Measurements from ENCODE around the gene APOA1.

The APOA1 gene

GRCh38 chr11:116849060-116849459 lies 11.6 kb upstream of the APOA1 start:
- Histone ChIP-seq H3K27ac (ENCODE audit: low read depth, low read length) (no peak overlapping the region), H3K4me3 (ENCODE audit: low read depth in 1 of 2, low read length in 2 of 2) (no peak overlapping the region), H3K9ac (ENCODE audit: low read depth in 1 of 2, low read length in 2 of 2) (no peak overlapping the region), H3K36me3 (ENCODE audit: control insufficient read depth in 1 of 2, insufficient read depth in 2 of 2, low read length in 2 of 2) (peaks cover 15 to 46% of the 10 kb centered on the region in 2 donors), H3K9me3 (ENCODE audit: control insufficient read depth in 1 of 2, low read length in 2 of 2) (no peaks in the 10 kb centered on the region), H3K27me3 (ENCODE audit: control insufficient read depth in 1 of 2, insufficient read depth in 2 of 2, low read length in 2 of 2) (no peaks in the 10 kb centered on the region), H3K4me1 (ENCODE audit: control insufficient read depth in 1 of 2, insufficient read depth in 2 of 2, low read length in 2 of 2) (peaks cover 21 to 31% of the 10 kb centered on the region in 2 donors)

- no peak overlapping the region for H3K4me3 ChIP-seq (ENCODE audit: low read depth in 1 of 2, low read length in 2 of 2)
These were observed 10.2 kb upstream of the APOA1 start for GRCh38 chr11:116847612-116848011.

DNA sequence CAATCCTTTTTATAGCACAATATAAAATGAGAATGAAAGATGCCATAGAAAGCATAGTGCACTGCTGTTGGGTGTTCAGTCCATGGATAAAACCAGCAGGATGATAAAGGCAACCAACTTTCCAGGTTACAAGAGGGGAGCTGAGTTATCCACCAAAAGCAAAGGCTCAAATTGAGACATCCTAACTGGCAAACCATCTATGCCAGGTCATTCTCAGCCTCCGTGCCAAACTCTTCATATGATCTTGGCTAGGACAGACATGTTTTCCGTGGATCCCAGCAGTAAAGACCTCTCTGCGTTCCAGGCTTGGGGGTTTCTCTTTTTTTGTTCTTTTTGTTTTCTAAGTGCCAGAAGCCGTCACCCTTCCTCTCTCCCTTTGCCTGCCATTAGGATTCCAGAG lies 7.3 kb upstream of the APOA1 start:
- Histone ChIP-seq H3K9ac (ENCODE audit: low read depth in 1 of 2, low read length in 2 of 2) (no peak overlapping the region), H3K36me3 (ENCODE audit: control insufficient read depth in 1 of 2, insufficient read depth in 2 of 2, low read length in 2 of 2) (peaks cover 22 to 54% of the 10 kb centered on the region in 2 donors), H3K9me3 (ENCODE audit: control insufficient read depth in 1 of 2, low read length in 2 of 2) (no peaks in the 10 kb centered on the region), H3K27ac (ENCODE audit: low read depth, low read length) (no peak overlapping the region), H3K4me3 (ENCODE audit: low read depth in 1 of 2, low read length in 2 of 2) (no peak overlapping the region), H3K27me3 (ENCODE audit: control insufficient read depth in 1 of 2, insufficient read depth in 2 of 2, low read length in 2 of 2) (no peaks in the 10 kb centered on the region), H3K4me1 (ENCODE audit: control insufficient read depth in 1 of 2, insufficient read depth in 2 of 2, low read length in 2 of 2) (peaks cover 11 to 28% of the 10 kb centered on the region in 2 donors)

More at GRCh38 chr11:116847612-116848011, 10.2 kb upstream of the APOA1 start:
- Histone ChIP-seq H3K27ac (ENCODE audit: low read depth, low read length) (no peak overlapping the region), H3K9ac (ENCODE audit: low read depth in 1 of 2, low read length in 2 of 2) (no peak overlapping the region), H3K27me3 (ENCODE audit: control insufficient read depth in 1 of 2, insufficient read depth in 2 of 2, low read length in 2 of 2) (no peaks in the 10 kb centered on the region), H3K9me3 (ENCODE audit: control insufficient read depth in 1 of 2, low read length in 2 of 2) (no peaks in the 10 kb centered on the region), H3K36me3 (ENCODE audit: control insufficient read depth in 1 of 2, insufficient read depth in 2 of 2, low read length in 2 of 2) (peaks cover 22 to 54% of the 10 kb centered on the region in 2 donors), H3K4me1 (ENCODE audit: control insufficient read depth in 1 of 2, insufficient read depth in 2 of 2, low read length in 2 of 2) (peaks cover 12 to 28% of the 10 kb centered on the region in 2 donors)

- Histone ChIP-seq H3K9ac (ENCODE audit: low read depth in 1 of 2, low read length in 2 of 2) (no peak overlapping the region), H3K4me3 (ENCODE audit: low read depth in 1 of 2, low read length in 2 of 2) (no peak overlapping the region), H3K4me1 (ENCODE audit: control insufficient read depth in 1 of 2, insufficient read depth in 2 of 2, low read length in 2 of 2) (peaks cover 19 to 31% of the 10 kb centered on the region in 2 donors), H3K9me3 (ENCODE audit: control insufficient read depth in 1 of 2, low read length in 2 of 2) (no peaks in the 10 kb centered on the region), H3K36me3 (ENCODE audit: control insufficient read depth in 1 of 2, insufficient read depth in 2 of 2, low read length in 2 of 2) (peaks cover 22 to 46% of the 10 kb centered on the region in 2 donors), H3K27ac (ENCODE audit: low read depth, low read length) (no peak overlapping the region), H3K27me3 (ENCODE audit: control insufficient read depth in 1 of 2, insufficient read depth in 2 of 2, low read length in 2 of 2) (no peaks in the 10 kb centered on the region)
These were observed 6.2 kb upstream of the APOA1 start for GRCh38 chr11:116843661-116844060.

- H3K9ac ChIP-seq (ENCODE audit: low read depth in 1 of 2, low read length in 2 of 2) = peak overlapping the region in 1 of 2 donors; percentile 16
- H3K9me3 ChIP-seq (ENCODE audit: control insufficient read depth in 1 of 2, low read length in 2 of 2) = no peaks in the 10 kb centered on the region
- no peak overlapping the region for H3K4me3 ChIP-seq (ENCODE audit: low read depth in 1 of 2, low read length in 2 of 2)
- no peaks in the 10 kb centered on the region for H3K27me3 ChIP-seq (ENCODE audit: control insufficient read depth in 1 of 2, insufficient read depth in 2 of 2, low read length in 2 of 2)
- H3K36me3 ChIP-seq (ENCODE audit: control insufficient read depth in 1 of 2, insufficient read depth in 2 of 2, low read length in 2 of 2) = peaks cover 22 to 41% of the 10 kb centered on the region in 2 donors
- no peak overlapping the region for H3K27ac ChIP-seq (ENCODE audit: low read depth, low read length)
- peaks cover 19 to 31% of the 10 kb centered on the region in 2 donors for H3K4me1 ChIP-seq (ENCODE audit: control insufficient read depth in 1 of 2, insufficient read depth in 2 of 2, low read length in 2 of 2)
These were observed 5.5 kb upstream of the APOA1 start for GRCh38 chr11:116842909-116843308.

GRCh38 chr11:116842117-116842516 lies 4.7 kb upstream of the APOA1 start:
- no peaks in the 10 kb centered on the region for H3K27me3 ChIP-seq (ENCODE audit: control insufficient read depth in 1 of 2, insufficient read depth in 2 of 2, low read length in 2 of 2)
- H3K4me3 ChIP-seq (ENCODE audit: low read depth in 1 of 2, low read length in 2 of 2) = no peak overlapping the region
- H3K4me1 ChIP-seq (ENCODE audit: control insufficient read depth in 1 of 2, insufficient read depth in 2 of 2, low read length in 2 of 2) = peaks cover 24 to 34% of the 10 kb centered on the region in 2 donors
- no peaks in the 10 kb centered on the region for H3K9me3 ChIP-seq (ENCODE audit: control insufficient read depth in 1 of 2, low read length in 2 of 2)
- H3K9ac ChIP-seq (ENCODE audit: low read depth in 1 of 2, low read length in 2 of 2) = no peak overlapping the region
- peaks cover 22 to 34% of the 10 kb centered on the region in 2 donors for H3K36me3 ChIP-seq (ENCODE audit: control insufficient read depth in 1 of 2, insufficient read depth in 2 of 2, low read length in 2 of 2)
- H3K27ac ChIP-seq (ENCODE audit: low read depth, low read length) = no peak overlapping the region

GRCh38 chr11:116840746-116841296 lies 3.4 kb upstream of the APOA1 start:
- Histone ChIP-seq H3K4me1 (ENCODE audit: control insufficient read depth in 1 of 2, insufficient read depth in 2 of 2, low read length in 2 of 2) (peaks cover 33 to 47% of the 10 kb centered on the region in 2 donors), H3K9ac (ENCODE audit: low read depth in 1 of 2, low read length in 2 of 2) (no peak overlapping the region), H3K9me3 (ENCODE audit: control insufficient read depth in 1 of 2, low read length in 2 of 2) (no peaks in the 10 kb centered on the region), H3K4me3 (ENCODE audit: low read depth in 1 of 2, low read length in 2 of 2) (no peak overlapping the region), H3K36me3 (ENCODE audit: control insufficient read depth in 1 of 2, insufficient read depth in 2 of 2, low read length in 2 of 2) (peaks cover 11 to 21% of the 10 kb centered on the region in 2 donors), H3K27ac (ENCODE audit: low read depth, low read length) (no peak overlapping the region), H3K27me3 (ENCODE audit: control insufficient read depth in 1 of 2, insufficient read depth in 2 of 2, low read length in 2 of 2) (no peaks in the 10 kb centered on the region)

DNA sequence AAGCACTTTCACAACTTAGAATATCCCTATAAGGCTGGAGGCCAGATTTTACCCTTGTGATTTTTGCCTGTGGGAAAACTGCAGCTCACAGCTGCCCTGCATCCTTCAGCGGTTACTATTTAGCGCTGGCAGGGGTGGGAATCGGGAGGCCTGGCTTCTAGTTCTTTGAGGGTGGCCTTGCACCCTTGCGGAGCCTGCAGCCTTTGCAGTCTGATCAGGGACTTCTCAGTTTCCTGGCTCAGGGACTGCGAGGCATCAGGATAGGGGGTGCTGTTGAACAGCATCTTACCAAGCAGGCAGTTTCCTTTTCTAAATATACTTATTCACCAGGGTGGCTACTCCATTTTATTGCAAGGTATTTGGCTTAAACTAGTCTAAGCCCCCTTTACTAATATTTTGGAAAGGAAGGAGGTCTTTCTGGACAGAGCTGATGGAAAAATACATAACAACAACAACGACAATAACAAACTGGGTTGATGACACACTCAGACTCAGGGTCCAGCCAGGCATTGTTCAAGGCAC lies 2.9 kb upstream of the APOA1 start:
- Histone ChIP-seq H3K4me3 (ENCODE audit: low read depth in 1 of 2, low read length in 2 of 2) (no peak overlapping the region), H3K27me3 (ENCODE audit: control insufficient read depth in 1 of 2, insufficient read depth in 2 of 2, low read length in 2 of 2) (no peaks in the 10 kb centered on the region), H3K36me3 (ENCODE audit: control insufficient read depth in 1 of 2, insufficient read depth in 2 of 2, low read length in 2 of 2) (peaks cover 11 to 15% of the 10 kb centered on the region in 2 donors), H3K27ac (ENCODE audit: low read depth, low read length) (no peak overlapping the region), H3K9me3 (ENCODE audit: control insufficient read depth in 1 of 2, low read length in 2 of 2) (no peaks in the 10 kb centered on the region), H3K4me1 (ENCODE audit: control insufficient read depth in 1 of 2, insufficient read depth in 2 of 2, low read length in 2 of 2) (peaks cover 35 to 49% of the 10 kb centered on the region in 2 donors), H3K9ac (ENCODE audit: low read depth in 1 of 2, low read length in 2 of 2) (no peak overlapping the region)

- Histone ChIP-seq H3K4me1 (ENCODE audit: control insufficient read depth in 1 of 2, insufficient read depth in 2 of 2, low read length in 2 of 2) (peaks cover 35 to 46% of the 10 kb centered on the region in 2 donors), H3K36me3 (ENCODE audit: control insufficient read depth in 1 of 2, insufficient read depth in 2 of 2, low read length in 2 of 2) (peaks cover 2 to 3% of the 10 kb centered on the region in 2 donors), H3K27ac (ENCODE audit: low read depth, low read length) (no peak overlapping the region), H3K4me3 (ENCODE audit: low read depth in 1 of 2, low read length in 2 of 2) (no peak overlapping the region), H3K9me3 (ENCODE audit: control insufficient read depth in 1 of 2, low read length in 2 of 2) (no peaks in the 10 kb centered on the region), H3K27me3 (ENCODE audit: control insufficient read depth in 1 of 2, insufficient read depth in 2 of 2, low read length in 2 of 2) (no peaks in the 10 kb centered on the region), H3K9ac (ENCODE audit: low read depth in 1 of 2, low read length in 2 of 2) (no peak overlapping the region)
These were observed 1.1 kb upstream of the APOA1 start for GRCh38 chr11:116838321-116839084.

DNA sequence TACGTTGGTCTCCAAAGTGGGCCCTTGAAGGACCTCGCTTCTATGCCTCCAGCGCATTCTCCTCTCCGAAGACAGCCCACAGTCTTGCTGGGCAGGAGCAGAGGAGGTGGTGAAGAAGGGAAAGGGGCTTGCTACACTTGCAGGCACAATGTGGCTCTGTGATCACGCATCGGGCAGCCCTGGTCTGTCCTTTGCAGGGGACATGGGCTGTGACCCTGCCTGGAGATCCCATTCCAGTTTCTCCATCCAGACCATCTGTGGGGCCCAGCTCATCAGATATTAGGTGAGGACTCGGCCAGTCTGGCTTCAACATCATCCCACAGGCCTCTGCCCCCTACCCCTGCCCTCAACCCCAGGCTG lies 810 bp downstream of the APOA1 start:
- H3K27me3 ChIP-seq (ENCODE audit: control insufficient read depth in 1 of 2, insufficient read depth in 2 of 2, low read length in 2 of 2) = no peaks in the 10 kb centered on the region
- H3K4me1 ChIP-seq (ENCODE audit: control insufficient read depth in 1 of 2, insufficient read depth in 2 of 2, low read length in 2 of 2) = peaks cover 42 to 48% of the 10 kb centered on the region in 2 donors
- H3K4me3 ChIP-seq (ENCODE audit: low read depth in 1 of 2, low read length in 2 of 2) = peak overlapping the region; percentile 51 to 54
- H3K27ac ChIP-seq (ENCODE audit: low read depth, low read length) = no peak overlapping the region
- H3K9ac ChIP-seq (ENCODE audit: low read depth in 1 of 2, low read length in 2 of 2) = peak overlapping the region in 1 of 2 donors; percentile 16
- no peaks in the 10 kb centered on the region for H3K9me3 ChIP-seq (ENCODE audit: control insufficient read depth in 1 of 2, low read length in 2 of 2)
- no peaks in the 10 kb centered on the region for H3K36me3 ChIP-seq (ENCODE audit: control insufficient read depth in 1 of 2, insufficient read depth in 2 of 2, low read length in 2 of 2)

Measured in duodenal mucosa (tissue), 2 donors.